ENCODE data around the gene MIPOL1. TPM values are rescaled to one million over a fixed set of nuclear protein-coding genes. Genes with fewer than 3 reads are reported as not detected.
A peak's percentile ranks its signal among the peaks of the same experiment; 100 is the strongest.

MIPOL1 gene
- total and polyA plus RNA-seq, 2 of the 4 experiments (the other 2 are of a cell fraction) = 2.7 to 5.9 TPM

GRCh38 chr14:37194698-37195097, 3.0 kb upstream of the MIPOL1 start:
- H3K4me1 ChIP-seq (ENCODE audit: control insufficient read depth, insufficient read depth, low read length) = no peaks in the 10 kb centered on the region; the same call in 1 of the 2 replicates
- H3K36me3 ChIP-seq (ENCODE audit: control insufficient read depth, insufficient read depth, low read length) = no peaks in the 10 kb centered on the region
- ATAC-seq (ENCODE audit: low read depth) (no peak), DNase-seq (no peak)
- no peaks in the 10 kb centered on the region for H3K9me3 ChIP-seq (ENCODE audit: control insufficient read depth, insufficient read depth, low read length)
- POLR2A ChIA-PET (ENCODE audit: unreplicated experiment) = no interaction called here
- peak overlapping the region; percentile 61 for H3K56ac ChIP-seq (ENCODE audit: extremely low read depth, insufficient read depth, low read length)
- H3K4me2 ChIP-seq (ENCODE audit: low read depth, low read length) = no peak overlapping the region
- H4K8ac ChIP-seq (ENCODE audit: low read depth in 2 of 2, low read length in 2 of 2) = peak overlapping the region in 1 of 2 experiments; percentile 53; a peak in 1 of 4 replicates
- peak overlapping the region; percentile 70; the same call in 1 of the 2 replicates for H3K14ac ChIP-seq (replicated peaks; ENCODE audit: low read depth, low read length)
- H2BK15ac ChIP-seq (ENCODE audit: low read depth, low read length) = no peak overlapping the region
- no CpG with 5 or more reads among the region's 2 CpGs for WGBS, 2 experiments (ENCODE audit: extremely low coverage in 2 of 2, insufficient read length in 1 of 2)
- H3K27me3 ChIP-seq (ENCODE audit: control insufficient read depth, insufficient read depth, low read length) = no peaks in the 10 kb centered on the region
- H2BK120ac ChIP-seq (ENCODE audit: low read depth, low read length) = peak overlapping the region; percentile 90; the same call in 1 of the 2 replicates
- no peak overlapping the region for H2AFZ ChIP-seq (replicated peaks; ENCODE audit: low read length, poor library complexity)
- no peak overlapping the region for H4K91ac ChIP-seq (ENCODE audit: insufficient read depth, low read depth, low read length)
- no peak overlapping the region for H3K4me3 ChIP-seq (ENCODE audit: insufficient read depth, low read depth, low read length)
- H3K9ac ChIP-seq (ENCODE audit: low read depth, low read length) = no peak overlapping the region
- H2BK20ac ChIP-seq (ENCODE audit: low read depth, low read length) = 0 out of 2 replicates have a peak overlapping the region, but pooled peaks have one; percentile 88
- intact Hi-C loops (cut with micrococcal nuclease) = no loop called here
- peak overlapping the region; percentile 91; the same call in 1 of the 2 replicates for H3K23ac ChIP-seq (ENCODE audit: low read depth, low read length)
- H2AK5ac ChIP-seq (ENCODE audit: low read depth, low read length) = no peak overlapping the region
- no peak overlapping the region for H2AK9ac ChIP-seq (replicated peaks; ENCODE audit: low read depth, low read length, poor library complexity)
- peaks cover 5 to 8% of the 10 kb centered on the region in 2 experiments; a peak in 2 of 4 replicates for H3K79me1 ChIP-seq (ENCODE audit: low read depth in 1 of 2, low read length in 2 of 2)
- BruUV-seq (replicated peaks) = no TSS peak
- H3K9me1 ChIP-seq (ENCODE audit: insufficient read depth, low read length) = no peaks in the 10 kb centered on the region
- peak overlapping the region; percentile 71; the same call in 1 of the 2 replicates for H3K4ac ChIP-seq (ENCODE audit: low read depth, low read length)
- H3K27ac ChIP-seq (ENCODE audit: insufficient read depth, low read length) = no peak overlapping the region
- H2BK5ac ChIP-seq (ENCODE audit: low read depth, low read length, poor library complexity, severe bottlenecking) = peak overlapping the region; percentile 65
- no peak overlapping the region for H3K18ac ChIP-seq (ENCODE audit: low read depth, low read length)
- H4K20me1 ChIP-seq (ENCODE audit: insufficient read depth, low read length) = no peaks in the 10 kb centered on the region
- CTCF ChIA-PET = no interaction called here
- no peak for TF ChIP-seq NFE2L2 (IDR thresholded peaks at IDR 0.05; ENCODE audit: low read depth, low read length)
- TF ChIP-seq FOS (IDR thresholded peaks at IDR 0.05; ENCODE audit: low read depth, low read length) = no peak
- TF ChIP-seq RAD21 (IDR thresholded peaks at IDR 0.05; ENCODE audit: low read length) = no peak
- TF ChIP-seq BHLHE40 (IDR thresholded peaks at IDR 0.05; ENCODE audit: low read depth, low read length) = no peak
- no peak for TF ChIP-seq CHD1 (IDR thresholded peaks at IDR 0.05; ENCODE audit: low read depth, low read length)
- no peak for TF ChIP-seq SMC3 (IDR thresholded peaks at IDR 0.05; ENCODE audit: low read depth, low read length)
- no peak for TF ChIP-seq RFX5 (IDR thresholded peaks at IDR 0.05; ENCODE audit: low read depth, low read length)
- TF ChIP-seq MAFK (IDR thresholded peaks at IDR 0.05; ENCODE audit: low read depth, low read length) = no peak
- dilution Hi-C loops (cut with HindIII; ENCODE audit: low sequenced_read_pairs, unreplicated experiment) = no loop called here
- no peak overlapping the region for H4K5ac ChIP-seq (ENCODE audit: low read depth, low read length)
- in situ Hi-C loops (cut with MboI; ENCODE audit: low sequenced_read_pairs) = no loop called here
